Loucy (cell line): ENCODE results near the gene MAGEF1.

Experiments
- CTCF ChIP-seq: fragments of 200-600 bp; sonication (generic); conservative IDR thresholded peaks from 2 replicates; pipeline ENCODE4 v1.5.1; 2014; ENCODE audit warnings: mild to moderate bottlenecking, antibody characterized with exemption, low read length
- EZH2phosphoT487 ChIP-seq: fragments of 200-600 bp; IDR thresholded peaks from 2 replicates; pipeline ENCODE4 v1.6.1; 2018; ENCODE audit warnings: antibody characterized with exemption, mild to moderate bottlenecking, moderate library complexity, borderline replicate concordance

GRCh38 chr3:184745526-184745925 lies 33.7 kb upstream of the MAGEF1 start:
- TF ChIP-seq CTCF, result no peak
- TF ChIP-seq EZH2phosphoT487, result no peak
